PC-9 (cell line): ENCODE results near the gene SNRPD3. TPM values are rescaled to one million over a fixed set of nuclear protein-coding genes. Genes with fewer than 3 reads are reported as not detected.
"Not testable (repeated sequence)": the region's sequence is repeated elsewhere in the genome, so short reads cannot be mapped to it uniquely, and the experiment has no call there.

ENCODE experiments used
- BruUV-seq: library from RNA; stranded (reverse); fragments of 400-500 nt; replicated peaks from 2 replicates; lab custom pipeline; 2021; lab: Mats Ljungman, UMichigan
- CTCF ChIA-PET: fragments of 300-600 bp; sonication (Branson Sonifier 250); formaldehyde crosslinking; loops from one replicate; lab custom pipeline; 2022; ENCODE audit warnings: antibody characterized with exemption; lab: Charles Lee
- POLR2A ChIA-PET: fragments of 300-600 bp; sonication (Branson Sonifier 250); formaldehyde crosslinking; loops from one replicate; lab custom pipeline; 2022; ENCODE audit warnings: antibody characterized with exemption; ENCODE audit not compliant: unreplicated experiment; lab: Charles Lee
- DNase-seq, 2 experiments: peaks; one replicate each; pipeline versions ENCODE4 v3.0.0 to v3.0.0-alpha.2; 2015 to 2022; ENCODE audit warnings: mixed read lengths in 1 of 2
- H2AFZ ChIP-seq: fragments of 200-600 bp; sonication (generic); 2 replicates; pipeline ENCODE4 v1.8.1; 2017; ENCODE audit warnings: antibody characterized with exemption
- H3F3A ChIP-seq: fragments of 200-600 bp; sonication (generic); 2 replicates; pipeline ENCODE4 v1.8.1; 2017; ENCODE audit warnings: antibody characterized with exemption, mild to moderate bottlenecking, low read depth; ENCODE audit not compliant: insufficient read depth
- H3K27ac ChIP-seq: fragments of 200-600 bp; sonication (generic); 2 replicates; pipeline ENCODE4 v1.6.1; 2016; ENCODE audit warnings: mixed run types
- H3K27me3 ChIP-seq: fragments of 200-600 bp; sonication (generic); 2 replicates; pipeline ENCODE4 v1.6.1; 2016; ENCODE audit warnings: low read depth, mixed run types; ENCODE audit not compliant: insufficient read depth
- H3K36me3 ChIP-seq: fragments of 200-600 bp; sonication (generic); 2 replicates; pipeline ENCODE4 v1.6.1; 2016; ENCODE audit warnings: low read depth, mixed run types
- H3K4me1 ChIP-seq: fragments of 200-600 bp; sonication (generic); replicated peaks from 2 replicates; pipeline ENCODE4 v1.6.1; 2016; ENCODE audit warnings: mixed run types; ENCODE audit not compliant: insufficient read depth
- H3K4me2 ChIP-seq: fragments of 200-600 bp; sonication (generic); 2 replicates; pipeline ENCODE4 v1.6.1; 2017; ENCODE audit warnings: mixed run types
- H3K4me3 ChIP-seq: fragments of 200-600 bp; sonication (generic); 2 replicates; pipeline ENCODE4 v1.6.1; 2016; ENCODE audit warnings: mixed run types
- H3K79me2 ChIP-seq: fragments of 200-600 bp; sonication (generic); 2 replicates; pipeline ENCODE4 v1.6.1; 2017; ENCODE audit warnings: low read depth, mixed run types
- H3K9me2 ChIP-seq: fragments of 200-600 bp; sonication (generic); 2 replicates; pipeline ENCODE4 v1.8.1; 2017; ENCODE audit warnings: mild to moderate bottlenecking; ENCODE audit not compliant: insufficient read depth
- H3K9me3 ChIP-seq: fragments of 200-600 bp; sonication (generic); 2 replicates; pipeline ENCODE4 v1.8.1; 2016; ENCODE audit warnings: low read depth; ENCODE audit not compliant: insufficient read depth
- H4K20me1 ChIP-seq: fragments of 200-600 bp; sonication (generic); 2 replicates; pipeline ENCODE4 v1.8.1; 2017; ENCODE audit not compliant: insufficient read depth
- CTCF ChIP-seq: fragments of 200-600 bp; sonication (generic); conservative IDR thresholded peaks from 2 replicates; pipeline ENCODE4 v1.6.1; 2017; ENCODE audit warnings: mixed run types, antibody characterized with exemption, mild to moderate bottlenecking, moderate library complexity
- EZH2 ChIP-seq: fragments of 200-600 bp; sonication (generic); IDR thresholded peaks from 2 replicates; pipeline ENCODE4 v1.8.0; 2017; ENCODE audit warnings: antibody characterized with exemption, low read depth
- intact Hi-C: fragments of 100-400 bp; cut with micrococcal nuclease; formaldehyde crosslinking; loops from one replicate; pipeline ENCODE4 v1.10.0; 2022; ENCODE audit not compliant: unreplicated experiment
- total RNA-seq: library from RNA; stranded (reverse); gene quantifications from 2 replicates; pipeline ENCODE4 v1.2.3, GENCODE V29; 2021

The SNRPD3 gene
- total RNA-seq, 1 experiment from 2014 or later: 117 TPM

- Histone ChIP-seq H4K20me1 (no peaks in the 10 kb centered on the region; the same call in 1 of the 2 replicates), H3K79me2 (peaks cover 39% of the 10 kb centered on the region), H3K27ac (no peak overlapping the region), H3K9me2 (no peaks in the 10 kb centered on the region), H3K4me1 (peaks cover 7% of the 10 kb centered on the region), H3F3A (no peaks in the 10 kb centered on the region), H3K9me3 (no peaks in the 10 kb centered on the region), H3K27me3 (no peaks in the 10 kb centered on the region), H3K36me3 (0 out of 2 replicates have a peak, but pooled peaks cover 6% of the 10 kb centered on the region), H3K4me2 (no peak overlapping the region), H2AFZ (no peak overlapping the region), H3K4me3 (no peak overlapping the region)
- intact Hi-C loops: no loop called here
- TF ChIP-seq EZH2: no peak
- no peak for TF ChIP-seq CTCF
- no peak for DNase-seq
- POLR2A ChIA-PET: no interaction called here
- no TSS peak for BruUV-seq
- CTCF ChIA-PET: no interaction called here
Measured at GRCh38 chr22:24550028-24550901, 5.5 kb upstream of the SNRPD3 start.

GRCh38 chr22:24550902-24551435, 4.8 kb upstream of the SNRPD3 start:
- intact Hi-C loops: no loop called here
- Histone ChIP-seq H3K4me2 (no peak overlapping the region), H4K20me1 (no peaks in the 10 kb centered on the region; the same call in 1 of the 2 replicates), H3K27ac (no peak overlapping the region), H2AFZ (no peak overlapping the region), H3K9me3 (no peaks in the 10 kb centered on the region), H3K79me2 (peaks cover 40% of the 10 kb centered on the region), H3K36me3 (0 out of 2 replicates have a peak, but pooled peaks cover 6% of the 10 kb centered on the region), H3F3A (no peaks in the 10 kb centered on the region), H3K4me1 (peaks cover 7% of the 10 kb centered on the region), H3K9me2 (no peaks in the 10 kb centered on the region), H3K27me3 (no peaks in the 10 kb centered on the region), H3K4me3 (no peak overlapping the region)
- no peak for TF ChIP-seq CTCF
- TF ChIP-seq EZH2: no peak
- POLR2A ChIA-PET: no interaction called here
- no peak for DNase-seq
- no TSS peak for BruUV-seq
- CTCF ChIA-PET: no interaction called here

GRCh38 chr22:24552503-24553286, 3.1 kb upstream of the SNRPD3 start:
- peaks cover 11% of the 10 kb centered on the region; the same call in 1 of the 2 replicates for H3K36me3 ChIP-seq
- H3K9me2 ChIP-seq, H3K27me3 ChIP-seq, H2AFZ ChIP-seq, H3K27ac ChIP-seq, BruUV-seq, H4K20me1 ChIP-seq, H3F3A ChIP-seq, CTCF ChIA-PET, intact Hi-C loops, POLR2A ChIA-PET, DNase-seq, H3K4me2 ChIP-seq, H3K9me3 ChIP-seq, H3K4me3 ChIP-seq: not testable (repeated sequence)
- peaks cover 20% of the 10 kb centered on the region for H3K4me1 ChIP-seq
- H3K79me2 ChIP-seq: peaks cover 58% of the 10 kb centered on the region
